Endothelial cell of umbilical vein (primary cell): ENCODE data around the gene EZH1.
A peak's percentile ranks its signal among the peaks of the same experiment; 100 is the strongest.

Experiments used
- CTCF ChIP-seq, 2 donors: IDR thresholded peaks; 1 replicate in 1 of 2; 2 replicates in 1 of 2; pipeline ENCODE4 v1.5.1; 2011; ENCODE audit warnings: low read length in 2 of 2, mild to moderate bottlenecking in 2 of 2, moderate library complexity in 2 of 2, control low read depth in 1 of 2, inconsistent platforms in 1 of 2, low read depth in 1 of 2; ENCODE audit not compliant: insufficient read depth in 1 of 2; ENCODE audit errors: extremely low read depth in 1 of 2
- EZH2 ChIP-seq: IDR thresholded peaks from 2 replicates; pipeline ENCODE4 v1.6.1; 2012; ENCODE audit warnings: borderline replicate concordance, low read depth, mild to moderate bottlenecking, moderate library complexity, low read length, inconsistent platforms; ENCODE audit not compliant: severe bottlenecking
- FOS ChIP-seq: IDR thresholded peaks from 2 replicates; pipeline ENCODE4 v1.6.1; 2011; ENCODE audit warnings: mild to moderate bottlenecking, low read length, moderate library complexity, borderline replicate concordance; ENCODE audit not compliant: insufficient read depth
- GATA2 ChIP-seq: IDR thresholded peaks from 2 replicates; pipeline ENCODE4 v1.7.0; 2011; ENCODE audit warnings: low read depth, mild to moderate bottlenecking, moderate library complexity, mixed read lengths, low read length; ENCODE audit not compliant: insufficient read length, insufficient read depth
- MAX ChIP-seq: IDR thresholded peaks from 2 replicates; pipeline ENCODE4 v1.6.1; 2011; ENCODE audit not compliant: insufficient read depth, insufficient read length
- MYC ChIP-seq: IDR thresholded peaks from one replicate; pipeline ENCODE4 v1.6.1; 2011; ENCODE audit warnings: mild to moderate bottlenecking, low read depth, low read length
- POLR2A ChIP-seq: IDR thresholded peaks from 2 replicates; pipeline ENCODE4 v1.6.1; 2012; ENCODE audit warnings: low read depth, mild to moderate bottlenecking, control low read depth, low read length
- POLR2AphosphoS5 ChIP-seq: IDR thresholded peaks from 2 replicates; pipeline ENCODE4 v1.6.1; 2012; ENCODE audit warnings: low read depth, mild to moderate bottlenecking, control low read depth, low read length, moderate library complexity; ENCODE audit not compliant: insufficient read depth

GRCh38 chr17:42686520-42687128 is 58.2 kb downstream of the EZH1 start:
- TF ChIP-seq CTCF (IDR thresholded peaks at IDR 0.05; ENCODE audit: extremely low read depth in 1 of 2, insufficient read depth in 1 of 2, low read depth in 1 of 2, low read length in 2 of 2) (no peak), POLR2A (no peak), FOS (no peak), MAX (no peak), POLR2AphosphoS5 (no peak), EZH2 (peak; percentile 66), GATA2 (no peak), MYC (no peak)
